GM18870 (cell line): ENCODE measurements around the gene TMEM185B.

Experiments
- ATAC-seq: cut with Tn5 transposase; IDR thresholded peaks from one replicate; pipeline ENCODE4 v1.9.1; 2021; ENCODE audit warnings: moderate library complexity; ENCODE audit not compliant: unreplicated experiment

Gene TMEM185B

GRCh38 chr2:120252225-120253020 lies 29.2 kb upstream of the TMEM185B start, which contains the start of gene RALB:
TSS of gene RALB (plus strand) at chr2:120252852. CDS start at chr2:120278665, 25,813 bp downstream.
- ATAC-seq = peak; percentile 86

GRCh38 chr2:120251880-120252224 lies 28.7 kb upstream of the TMEM185B start:
- no peak for ATAC-seq

GRCh38 chr2:120251078-120251477 lies 27.9 kb upstream of the TMEM185B start:
- ATAC-seq = no peak

- ATAC-seq = no peak
Measured at GRCh38 chr2:120250640-120251039, 27.4 kb upstream of the TMEM185B start.

GRCh38 chr2:120247851-120248250 lies 24.7 kb upstream of the TMEM185B start:
- no peak for ATAC-seq

GRCh38 chr2:120246546-120247300 lies 23.5 kb upstream of the TMEM185B start:
- no peak for ATAC-seq

GRCh38 chr2:120245520-120246332 lies 22.5 kb upstream of the TMEM185B start:
- no peak for ATAC-seq

GRCh38 chr2:120244656-120245519 lies 21.7 kb upstream of the TMEM185B start:
- no peak for ATAC-seq

- no peak for ATAC-seq
Measured at GRCh38 chr2:120243875-120244553, 20.8 kb upstream of the TMEM185B start.

GRCh38 chr2:120243211-120243610 lies 20.0 kb upstream of the TMEM185B start:
- ATAC-seq = no peak

- no peak for ATAC-seq
Measured at GRCh38 chr2:120241684-120242083, 18.5 kb upstream of the TMEM185B start.

- no peak for ATAC-seq
Measured at GRCh38 chr2:120240901-120241429, 17.8 kb upstream of the TMEM185B start.

GRCh38 chr2:120239488-120240287 lies 16.5 kb upstream of the TMEM185B start:
- no peak for ATAC-seq

GRCh38 chr2:120238728-120239487 lies 15.7 kb upstream of the TMEM185B start:
- no peak for ATAC-seq

- no peak for ATAC-seq
Measured at GRCh38 chr2:120237491-120237902, 14.3 kb upstream of the TMEM185B start.

- ATAC-seq = no peak
Measured at GRCh38 chr2:120236791-120237190, 13.6 kb upstream of the TMEM185B start.

- no peak for ATAC-seq
Measured at GRCh38 chr2:120236316-120236715, 13.1 kb upstream of the TMEM185B start.

- no peak for ATAC-seq
Measured at GRCh38 chr2:120235681-120236080, 12.5 kb upstream of the TMEM185B start.
